Measurements from ENCODE around the gene DGKI. TPM values are rescaled to one million over a fixed set of nuclear protein-coding genes. Genes with fewer than 3 reads are reported as not detected.

Gene DGKI
- total RNA-seq, 1 experiment from 2014 or later: 0.55 TPM

GRCh38 chr7:137633133-137633532 lies 213.6 kb downstream of the DGKI start:
- no peaks in the 10 kb centered on the region for H3K4me1 ChIP-seq (ENCODE audit: insufficient read depth, low read length)
- no peak overlapping the region for H2BK120ac ChIP-seq (ENCODE audit: low read depth, low read length, poor library complexity, severe bottlenecking)
- no CpG with 5 or more reads among the region's 5 CpGs for WGBS (ENCODE audit: extremely low coverage, insufficient read length, low lambda C conversion rate)
- no peak overlapping the region for H2BK5ac ChIP-seq (ENCODE audit: insufficient read length, low read length)
- H3K9ac ChIP-seq (ENCODE audit: extremely low read depth, insufficient read length, low read length): no peak overlapping the region
- H2AK5ac ChIP-seq (ENCODE audit: insufficient read length, low read length): no peak overlapping the region
- no peak overlapping the region for H2BK15ac ChIP-seq (ENCODE audit: low read depth, low read length)
- no peak overlapping the region for H3K4ac ChIP-seq (ENCODE audit: low read depth, low read length)
- Mint-ChIP-seq H3K27me3 (ENCODE audit: low read depth) (no peaks in the 10 kb centered on the region), H3K4me3 (no peak overlapping the region), H3K9me3 (0 out of 5 replicates have a peak, but pooled peaks cover 0 to 2% of the 10 kb centered on the region in 2 experiments), H3K27ac (no peak overlapping the region), H3K4me1 (0 out of 4 replicates have a peak, but pooled peaks cover 0 to 2% of the 10 kb centered on the region in 2 experiments), H3K36me3 (ENCODE audit: insufficient read depth in 1 of 3, low read depth in 3 of 3) (no peaks in the 10 kb centered on the region)
- no peak overlapping the region for H3T11ph ChIP-seq (ENCODE audit: low read length)
- no peaks in the 10 kb centered on the region for H3K23me2 ChIP-seq (ENCODE audit: insufficient read length, low read depth, low read length, poor library complexity, severe bottlenecking)
- no peaks in the 10 kb centered on the region for H4K20me1 ChIP-seq (ENCODE audit: control insufficient read depth, insufficient read depth, insufficient read length)
- H2BK20ac ChIP-seq (ENCODE audit: low read depth, low read length, poor library complexity, severe bottlenecking): no peak overlapping the region
- H2AFZ ChIP-seq (ENCODE audit: low read length): no peak overlapping the region
- H4K8ac ChIP-seq (replicated peaks; ENCODE audit: insufficient read length, low read depth, low read length): no peak overlapping the region
- H3K9me3 ChIP-seq (ENCODE audit: control insufficient read depth, low read depth, low read length): no peaks in the 10 kb centered on the region
- TF ChIP-seq CTCF (conservative IDR thresholded peaks at IDR 0.05): no peak
- H3K23ac ChIP-seq (ENCODE audit: insufficient read length, low read depth, low read length): no peak overlapping the region
- H4K91ac ChIP-seq (ENCODE audit: insufficient read length, low read depth, low read length): no peak overlapping the region
- no peak overlapping the region for H3K18ac ChIP-seq (ENCODE audit: insufficient read length, low read depth, low read length)
- H3K79me2 ChIP-seq (ENCODE audit: insufficient read depth, low read length): no peaks in the 10 kb centered on the region
- no peak overlapping the region for H4K5ac ChIP-seq (ENCODE audit: insufficient read length, low read depth, low read length)
- H3K56ac ChIP-seq (ENCODE audit: insufficient read length, low read depth, low read length): no peak overlapping the region
- DNase-seq: no peak
- no peak overlapping the region for H2BK12ac ChIP-seq (ENCODE audit: insufficient read length, low read depth, low read length)
- H3K14ac ChIP-seq (ENCODE audit: insufficient read depth, low read length): no peak overlapping the region
- H3K27ac ChIP-seq (ENCODE audit: insufficient read length, low read depth, low read length): no peak overlapping the region
- no peak overlapping the region for H3K4me2 ChIP-seq (ENCODE audit: insufficient read depth, insufficient read length, low read length)
- H3K79me1 ChIP-seq (ENCODE audit: insufficient read depth, low read depth, low read length, poor library complexity, severe bottlenecking): no peaks in the 10 kb centered on the region
- H3K27me3 ChIP-seq (ENCODE audit: insufficient read depth, low read length): no peaks in the 10 kb centered on the region
